ENCODE data around the gene LCE2C. TPM values are rescaled to one million over a fixed set of nuclear protein-coding genes. Genes with fewer than 3 reads are reported as not detected.
"Not testable (repeated sequence)": the region's sequence is repeated elsewhere in the genome, so short reads cannot be mapped to it uniquely, and the experiment has no call there.

Gene LCE2C
- polyA plus RNA-seq, 1 of the 3 experiments (the other 2 are of a cell fraction), result not detected

GRCh38 chr1:152679459-152679858 is 4.4 kb downstream of the LCE2C start (continued):
- TF ChIP-seq GABPA (IDR thresholded peaks at IDR 0.05; ENCODE audit: low read depth) (no peak), POLR2AphosphoS5 (IDR thresholded peaks at IDR 0.05; ENCODE audit: low read depth, low read length) (no peak), YY1 (IDR thresholded peaks at IDR 0.05; ENCODE audit: low read depth) (no peak), TAF1 (IDR thresholded peaks at IDR 0.05; ENCODE audit: borderline replicate concordance, low read depth, low read length) (no peak), TEAD4 (IDR thresholded peaks at IDR 0.05; ENCODE audit: borderline replicate concordance, insufficient read depth) (no peak)

- CTCF ChIA-PET, result no interaction called here
- no peak for DNase-seq
Observed at GRCh38 chr1:152681616-152682015, 6.5 kb downstream of the LCE2C start.

GRCh38 chr1:152683846-152684245 is 8.8 kb downstream of the LCE2C start:
- Histone ChIP-seq H4K20me1 (ENCODE audit: insufficient read depth) (no peaks in the 10 kb centered on the region), H3K27ac (ENCODE audit: low read depth in 2 of 2, low read length in 1 of 2) (no peak overlapping the region), H3K4me1 (ENCODE audit: control insufficient read depth in 1 of 2, insufficient read depth in 2 of 2, low read depth in 1 of 2, low read length in 1 of 2) (no peaks in the 10 kb centered on the region), H3K9me3 (no peaks in the 10 kb centered on the region), H3K27me3 (ENCODE audit: insufficient read depth) (no peaks in the 10 kb centered on the region), H3K36me3 (replicated peaks in 1 of 2; ENCODE audit: control insufficient read depth in 1 of 2, insufficient read depth in 2 of 2, low read length in 1 of 2) (no peaks in the 10 kb centered on the region), H2AFZ (ENCODE audit: low read depth) (no peak overlapping the region), H3F3A (replicated peaks; ENCODE audit: insufficient read depth) (no peaks in the 10 kb centered on the region), H3K79me2 (ENCODE audit: insufficient read depth) (no peaks in the 10 kb centered on the region), H3K4me2 (no peak overlapping the region), H3K4me3 (ENCODE audit: low read depth in 2 of 2, low read length in 1 of 2) (no peak overlapping the region), H3K9me2 (no peaks in the 10 kb centered on the region), H3K9ac (no peak overlapping the region)
- no peak for DNase-seq
- POLR2A ChIA-PET, result no interaction called here
- CTCF ChIA-PET, result no interaction called here
- TF ChIP-seq MXI1 (IDR thresholded peaks at IDR 0.05; ENCODE audit: low read depth, low read length), result no peak
- TF ChIP-seq NRF1 (IDR thresholded peaks at IDR 0.05; ENCODE audit: low read depth, low read length), result no peak

More at GRCh38 chr1:152681616-152682015, 6.5 kb downstream of the LCE2C start:
- Histone ChIP-seq H4K20me1 (ENCODE audit: insufficient read depth) (no peaks in the 10 kb centered on the region), H3K36me3 (replicated peaks in 1 of 2; ENCODE audit: control insufficient read depth in 1 of 2, insufficient read depth in 2 of 2, low read length in 1 of 2) (no peaks in the 10 kb centered on the region), H3K27ac (ENCODE audit: low read depth in 2 of 2, low read length in 1 of 2) (no peak overlapping the region), H2AFZ (ENCODE audit: low read depth) (no peak overlapping the region), H3K9me3 (no peaks in the 10 kb centered on the region), H3K4me1 (ENCODE audit: control insufficient read depth in 1 of 2, insufficient read depth in 2 of 2, low read depth in 1 of 2, low read length in 1 of 2) (no peaks in the 10 kb centered on the region), H3K4me3 (ENCODE audit: low read depth in 2 of 2, low read length in 1 of 2) (no peak overlapping the region), H3K9me2 (no peaks in the 10 kb centered on the region), H3K27me3 (ENCODE audit: insufficient read depth) (no peaks in the 10 kb centered on the region), H3K79me2 (ENCODE audit: insufficient read depth) (no peaks in the 10 kb centered on the region), H3K9ac (no peak overlapping the region), H3K4me2 (no peak overlapping the region), H3F3A (replicated peaks; ENCODE audit: insufficient read depth) (no peaks in the 10 kb centered on the region)
- POLR2A ChIA-PET, result no interaction called here
- WGBS (ENCODE audit: low lambda C conversion rate), result 0% methylated on average over 2 of the region's 2 CpGs
- TF ChIP-seq TAF1 (IDR thresholded peaks at IDR 0.05; ENCODE audit: borderline replicate concordance, low read depth, low read length), result no peak

GRCh38 chr1:152685823-152686222 is 10.7 kb downstream of the LCE2C start, which contains the start of gene LCE2B:
TSS of gene LCE2B (plus strand) at chr1:152686123. CDS start at chr1:152686844, 721 bp downstream.
- H3K27ac ChIP-seq (ENCODE audit: low read depth in 2 of 2, low read length in 1 of 2); H3K4me3 ChIP-seq (ENCODE audit: low read depth in 2 of 2, low read length in 1 of 2); H3K79me2 ChIP-seq (ENCODE audit: insufficient read depth); H3K4me1 ChIP-seq (ENCODE audit: control insufficient read depth in 1 of 2, insufficient read depth in 2 of 2, low read depth in 1 of 2, low read length in 1 of 2); CTCF ChIA-PET; H2AFZ ChIP-seq (ENCODE audit: low read depth); H3K4me2 ChIP-seq; DNase-seq; H4K20me1 ChIP-seq (ENCODE audit: insufficient read depth); H3K27me3 ChIP-seq (ENCODE audit: insufficient read depth); H3F3A ChIP-seq (replicated peaks; ENCODE audit: insufficient read depth); H3K9me2 ChIP-seq; H3K36me3 ChIP-seq (replicated peaks in 1 of 2; ENCODE audit: control insufficient read depth in 1 of 2, insufficient read depth in 2 of 2, low read length in 1 of 2); H3K9me3 ChIP-seq; POLR2A ChIA-PET; H3K9ac ChIP-seq: not testable (repeated sequence)
- 10% methylated on average over 2 of the region's 4 CpGs for WGBS (ENCODE audit: low lambda C conversion rate)

All from SK-N-SH (cell line).